Measurements from ENCODE around the gene FOXP1.

DNA sequence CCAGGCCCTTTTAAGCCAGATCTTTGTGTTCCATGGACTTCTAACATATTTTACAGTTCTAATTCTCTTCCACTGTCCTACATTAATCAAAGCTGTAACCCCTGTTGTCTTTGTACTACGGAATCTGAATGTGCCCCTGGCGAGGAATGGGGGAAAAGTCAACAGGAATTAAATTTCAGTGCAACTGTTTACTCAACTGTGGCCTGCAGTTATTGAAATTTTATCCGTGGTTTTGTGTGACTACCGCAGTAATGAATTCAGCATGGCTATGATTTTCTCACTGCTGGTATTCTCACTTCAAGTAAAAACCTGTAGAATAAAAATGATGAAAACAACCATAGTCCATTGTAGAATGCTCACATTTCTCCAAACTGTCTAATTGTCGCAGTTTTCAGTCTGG, 388.0 kb downstream of the FOXP1 start:
- TF ChIP-seq, protein P1, sequence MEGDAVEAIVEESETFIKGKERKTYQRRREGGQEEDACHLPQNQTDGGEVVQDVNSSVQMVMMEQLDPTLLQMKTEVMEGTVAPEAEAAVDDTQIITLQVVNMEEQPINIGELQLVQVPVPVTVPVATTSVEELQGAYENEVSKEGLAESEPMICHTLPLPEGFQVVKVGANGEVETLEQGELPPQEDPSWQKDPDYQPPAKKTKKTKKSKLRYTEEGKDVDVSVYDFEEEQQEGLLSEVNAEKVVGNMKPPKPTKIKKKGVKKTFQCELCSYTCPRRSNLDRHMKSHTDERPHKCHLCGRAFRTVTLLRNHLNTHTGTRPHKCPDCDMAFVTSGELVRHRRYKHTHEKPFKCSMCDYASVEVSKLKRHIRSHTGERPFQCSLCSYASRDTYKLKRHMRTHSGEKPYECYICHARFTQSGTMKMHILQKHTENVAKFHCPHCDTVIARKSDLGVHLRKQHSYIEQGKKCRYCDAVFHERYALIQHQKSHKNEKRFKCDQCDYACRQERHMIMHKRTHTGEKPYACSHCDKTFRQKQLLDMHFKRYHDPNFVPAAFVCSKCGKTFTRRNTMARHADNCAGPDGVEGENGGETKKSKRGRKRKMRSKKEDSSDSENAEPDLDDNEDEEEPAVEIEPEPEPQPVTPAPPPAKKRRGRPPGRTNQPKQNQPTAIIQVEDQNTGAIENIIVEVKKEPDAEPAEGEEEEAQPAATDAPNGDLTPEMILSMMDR (IDR thresholded peaks at IDR 0.05), result no peak
- no peak for TF ChIP-seq POLR2A (IDR thresholded peaks at IDR 0.05)
